CD4-positive, alpha-beta T cell treated with Interleukin-21 for 1 hour (primary cell): Measurements from ENCODE around the gene HSDL1.
A peak's percentile ranks its signal among the peaks of the same experiment; 100 is the strongest.
"Not testable (repeated sequence)": the region's sequence is repeated elsewhere in the genome, so short reads cannot be mapped to it uniquely, and the experiment has no call there.

Experiments used
- DNase-seq: peaks from one replicate; pipeline ENCODE4 v3.0.0-alpha.2; 2020

Gene HSDL1

DNA sequence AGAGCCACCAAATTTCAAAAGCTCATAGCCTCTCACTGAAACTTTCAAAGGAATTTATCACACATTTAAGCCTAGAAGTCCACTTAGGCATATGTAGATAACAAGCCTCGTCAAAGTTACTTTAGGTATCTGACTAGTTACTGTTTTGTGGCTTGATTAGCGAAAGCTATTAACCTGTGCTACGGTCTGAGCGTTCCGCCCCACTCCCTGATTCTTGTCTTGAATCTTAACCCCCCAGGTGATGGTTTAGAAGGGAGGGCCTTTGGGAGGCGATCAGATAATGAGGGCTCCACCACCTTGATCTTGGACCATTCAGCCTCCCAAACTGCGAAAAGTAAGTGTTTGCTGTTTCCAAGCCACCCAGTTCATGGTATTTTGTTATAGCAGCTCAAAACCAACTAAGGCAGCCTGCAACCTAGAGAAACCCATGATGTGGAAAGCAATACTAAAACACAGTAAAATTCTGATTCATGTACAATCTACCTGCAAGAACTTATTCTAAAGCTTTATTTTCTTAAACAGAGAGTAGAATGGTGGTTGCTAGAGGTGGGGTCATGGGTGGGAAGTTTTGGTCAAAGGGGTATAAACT lies 7.1 kb downstream of the HSDL1 start:
- DNase-seq: no peak

DNA sequence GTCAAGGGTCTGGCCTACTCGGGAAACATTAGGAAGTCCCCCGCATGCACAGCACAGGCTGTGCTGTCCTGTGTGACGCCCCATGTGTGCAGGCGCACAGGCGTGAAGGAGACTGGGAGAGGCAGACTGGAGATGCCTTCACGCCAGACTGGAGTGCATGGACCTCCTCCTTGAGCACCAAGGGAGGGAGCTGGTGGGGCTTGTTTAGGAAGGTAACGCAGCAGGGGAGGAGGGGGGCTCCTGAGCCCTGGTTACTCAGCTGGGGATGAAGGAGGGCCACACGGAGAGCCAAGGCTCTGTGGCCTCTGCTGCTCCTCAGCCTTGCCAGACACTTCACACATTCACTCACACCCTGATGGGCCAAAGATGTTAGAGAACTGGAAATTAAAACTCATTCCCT lies 7.7 kb downstream of the HSDL1 start:
- DNase-seq: no peak

DNA sequence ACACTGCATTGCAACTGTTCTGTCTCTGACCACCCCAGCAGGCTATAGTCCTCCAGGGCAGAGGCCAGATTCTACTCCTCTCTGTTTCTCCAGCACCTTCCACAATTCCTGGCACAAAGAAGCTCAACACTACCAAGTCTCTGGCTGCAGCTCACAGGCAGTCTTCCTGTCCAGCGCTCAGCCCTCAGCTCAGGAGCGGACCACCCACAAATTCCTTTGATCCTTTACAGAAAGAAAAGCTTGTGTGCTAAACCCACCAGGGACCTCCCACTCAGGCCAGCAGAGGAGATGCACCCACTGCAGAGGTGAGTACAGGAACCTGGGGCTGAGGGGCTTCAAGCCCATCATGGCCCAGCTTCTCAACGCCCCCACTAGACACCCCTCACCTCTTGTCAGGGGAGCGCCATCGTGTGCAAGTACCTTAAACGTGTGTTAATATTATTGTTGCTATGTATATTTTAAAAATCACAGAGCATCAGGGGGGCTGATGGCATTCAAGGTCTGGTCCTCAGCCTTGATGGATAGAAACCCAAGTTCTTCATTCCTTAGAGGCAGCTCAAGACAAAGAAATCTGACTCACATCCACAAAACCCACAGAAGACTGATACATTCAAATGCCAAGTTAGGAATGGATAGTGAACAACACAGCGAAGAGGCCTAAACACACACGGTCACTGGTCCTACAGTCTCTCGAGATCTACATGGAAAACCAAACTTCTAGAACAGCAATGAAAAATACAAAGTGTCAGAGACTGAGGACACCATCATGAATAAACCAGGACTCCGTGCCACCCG lies 8.4 kb downstream of the HSDL1 start:
- no peak for DNase-seq

DNA sequence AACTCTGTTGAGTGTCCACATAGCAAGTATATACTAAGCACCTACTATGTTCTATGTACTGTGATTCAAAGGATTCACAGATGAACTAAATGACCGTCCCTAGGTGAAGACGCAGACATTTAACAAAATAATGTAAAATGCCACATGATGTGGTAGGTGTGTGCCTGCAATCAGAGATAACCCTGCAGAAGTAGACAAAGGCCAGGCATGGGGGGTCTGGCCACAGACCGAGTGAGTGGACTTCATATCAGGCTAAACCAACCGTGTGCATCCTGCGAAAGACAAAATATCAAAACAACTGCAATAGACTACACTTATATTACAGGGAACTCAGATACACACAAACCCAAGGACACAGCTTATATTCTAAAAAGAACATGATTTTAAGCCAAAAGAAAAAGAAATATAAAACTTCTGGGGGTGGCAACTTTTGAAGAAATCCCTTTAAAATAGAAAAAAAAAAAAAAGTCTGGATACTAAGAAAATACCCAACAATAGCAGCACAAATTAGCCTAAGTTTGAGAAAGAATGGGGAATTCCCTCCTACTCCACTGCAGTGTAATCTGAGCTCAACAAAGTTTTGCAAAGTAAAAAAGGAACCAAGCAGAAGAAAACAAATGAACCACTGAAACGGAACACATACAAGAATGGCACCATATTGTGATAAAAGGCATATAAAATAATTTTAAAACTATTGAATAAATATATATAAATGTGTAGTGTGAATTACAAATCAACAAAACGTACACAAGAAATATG lies 12.3 kb downstream of the HSDL1 start:
- no peak for DNase-seq

DNA sequence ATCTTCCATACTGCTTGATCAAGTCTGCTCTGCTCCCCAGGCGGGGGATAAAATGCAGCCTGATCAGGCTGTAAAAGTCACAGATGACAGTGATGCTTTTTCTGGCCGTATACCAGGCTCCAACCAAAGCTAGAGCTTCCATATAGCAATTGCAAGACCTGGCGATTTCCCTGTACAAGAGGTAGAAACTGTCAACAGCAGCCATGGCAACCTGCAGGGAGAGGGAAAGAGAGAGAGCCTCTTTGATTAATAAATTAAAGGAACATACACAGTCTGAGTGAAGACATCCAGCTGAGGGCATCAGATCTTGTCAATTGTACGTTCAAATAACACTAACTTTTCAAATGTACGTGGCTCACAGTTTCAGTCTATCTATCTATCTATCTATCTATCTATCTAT lies 13.9 kb downstream of the HSDL1 start:
- no peak for DNase-seq

DNA sequence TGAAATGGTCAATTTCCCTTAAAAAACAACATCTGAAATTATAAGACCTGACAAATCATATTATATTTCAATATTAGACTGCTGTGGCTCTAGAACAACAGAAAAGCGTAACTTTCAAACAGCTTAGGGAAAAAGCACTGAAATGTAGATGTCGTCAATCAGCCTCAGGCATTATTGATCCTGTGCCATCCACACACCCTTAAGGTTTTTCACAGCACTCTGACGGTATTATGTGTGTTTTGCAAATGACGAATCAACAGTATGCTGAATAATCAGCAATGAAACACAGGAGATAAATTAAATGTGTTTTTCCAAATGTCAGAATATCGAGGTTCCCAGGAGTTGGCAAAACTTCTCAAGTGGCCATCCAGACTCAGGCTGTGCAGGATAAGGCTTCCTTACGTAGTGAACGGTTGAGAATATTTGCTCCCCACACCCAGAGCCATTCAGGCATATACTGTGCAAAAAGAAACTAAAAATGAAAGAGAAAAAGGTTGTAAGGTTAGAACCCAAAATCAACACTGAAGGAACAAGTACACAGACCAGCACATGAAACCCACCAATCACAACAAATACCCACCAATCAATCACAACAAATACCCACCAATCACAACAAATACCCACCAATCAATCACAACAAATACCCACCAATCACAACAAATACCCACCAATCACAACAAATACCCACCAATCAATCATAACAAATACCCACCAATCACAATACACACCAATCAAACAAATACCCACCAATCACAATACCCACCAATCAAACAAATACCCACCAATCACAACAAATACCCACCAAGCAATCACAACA lies 20.5 kb downstream of the HSDL1 start:
- DNase-seq: no peak

DNA sequence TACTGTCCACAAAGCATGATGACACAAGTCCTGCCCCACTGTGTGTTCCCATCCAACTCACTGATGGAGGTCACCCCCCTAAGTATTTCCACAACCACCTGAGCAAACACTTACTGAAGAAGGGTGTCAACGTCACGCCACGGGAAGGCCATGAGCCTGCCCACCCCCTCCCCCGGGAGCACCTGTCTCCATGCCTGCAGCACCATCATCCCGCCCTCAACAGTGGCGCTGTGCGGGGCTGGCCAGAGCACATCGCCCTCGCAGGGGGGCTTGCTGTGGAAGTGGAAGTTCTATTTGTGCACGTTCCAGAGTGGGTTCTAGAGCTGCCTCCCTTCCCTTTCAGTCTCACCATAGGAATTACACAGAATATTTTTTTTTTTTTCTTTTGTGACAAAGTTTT lies 24.0 kb downstream of the HSDL1 start:
- no peak for DNase-seq

DNA sequence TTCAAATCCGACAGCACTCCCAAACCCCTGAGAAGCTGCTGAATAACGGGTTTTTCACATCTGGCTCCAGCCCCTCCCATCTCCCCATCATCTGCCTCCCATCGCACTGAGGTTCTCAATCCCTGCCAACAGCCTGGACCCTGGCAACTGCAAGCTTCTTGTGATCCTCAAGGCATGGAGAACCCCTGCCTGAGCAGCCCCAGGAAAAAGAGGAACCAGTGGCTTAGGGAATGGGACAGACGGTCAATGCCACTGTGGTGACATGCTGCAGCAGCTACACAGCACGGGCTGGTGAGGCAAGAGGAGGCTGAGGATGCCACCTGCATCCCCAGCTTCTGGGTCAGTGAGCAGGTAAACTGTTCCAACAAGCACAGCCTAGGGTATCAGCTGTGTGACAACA lies 25.0 kb downstream of the HSDL1 start:
- no peak for DNase-seq

DNA sequence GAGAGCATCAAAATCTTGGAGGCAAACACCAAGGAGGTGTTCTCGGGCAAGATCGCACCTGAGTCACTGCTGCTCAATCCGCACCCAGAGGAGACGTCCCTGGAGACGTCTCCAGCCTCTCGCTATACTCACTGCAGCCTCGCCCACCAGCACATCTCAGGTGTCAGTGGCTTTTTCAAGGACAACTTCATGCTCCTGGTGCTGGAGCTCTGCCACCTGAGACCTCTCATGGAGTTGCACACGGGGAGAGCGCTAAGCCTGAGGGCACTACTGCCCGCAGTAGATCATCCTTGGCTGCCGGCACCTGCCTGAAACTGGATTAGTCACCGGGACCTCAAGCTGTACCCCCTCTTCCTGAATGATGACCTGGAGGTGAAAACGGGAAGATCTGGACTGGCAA lies 25.6 kb downstream of the HSDL1 start:
- no peak for DNase-seq

DNA sequence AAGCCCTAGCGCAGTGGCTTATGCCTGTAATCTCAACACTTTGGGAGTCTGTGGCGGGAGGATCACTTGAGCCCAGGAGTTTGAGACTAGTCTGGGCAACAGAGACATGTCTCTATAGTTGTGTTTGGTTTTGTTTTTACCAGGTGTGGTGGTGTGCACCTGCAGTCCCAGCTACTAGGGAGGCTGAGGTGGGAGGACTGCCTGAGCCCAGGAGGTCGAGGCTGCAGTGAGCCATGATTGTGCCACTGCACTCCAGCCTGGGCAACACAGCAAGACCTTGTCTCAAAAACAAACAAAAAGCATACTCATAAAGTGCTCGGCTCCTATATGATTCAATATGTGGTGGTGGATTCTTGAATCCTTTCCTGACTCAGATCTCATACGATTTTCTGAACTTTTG lies 26.7 kb downstream of the HSDL1 start:
- not testable (repeated sequence) for DNase-seq

DNA sequence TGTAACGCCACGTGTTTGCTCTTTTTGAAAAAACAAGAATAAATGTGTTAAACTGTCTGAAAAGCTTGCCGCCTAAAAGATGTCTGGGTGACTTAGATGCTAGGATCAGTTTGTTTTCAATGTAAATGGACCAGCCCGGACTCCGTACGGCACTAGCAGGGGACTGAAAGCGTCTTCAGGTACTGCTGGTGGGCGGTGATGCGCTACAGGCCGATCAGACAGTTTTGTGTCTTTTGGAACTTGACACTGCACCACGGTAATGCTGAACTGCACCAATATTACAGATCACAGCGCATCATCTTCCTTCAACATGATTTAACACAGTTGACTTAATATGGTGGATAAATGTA lies 27.5 kb downstream of the HSDL1 start:
- DNase-seq: no peak

DNA sequence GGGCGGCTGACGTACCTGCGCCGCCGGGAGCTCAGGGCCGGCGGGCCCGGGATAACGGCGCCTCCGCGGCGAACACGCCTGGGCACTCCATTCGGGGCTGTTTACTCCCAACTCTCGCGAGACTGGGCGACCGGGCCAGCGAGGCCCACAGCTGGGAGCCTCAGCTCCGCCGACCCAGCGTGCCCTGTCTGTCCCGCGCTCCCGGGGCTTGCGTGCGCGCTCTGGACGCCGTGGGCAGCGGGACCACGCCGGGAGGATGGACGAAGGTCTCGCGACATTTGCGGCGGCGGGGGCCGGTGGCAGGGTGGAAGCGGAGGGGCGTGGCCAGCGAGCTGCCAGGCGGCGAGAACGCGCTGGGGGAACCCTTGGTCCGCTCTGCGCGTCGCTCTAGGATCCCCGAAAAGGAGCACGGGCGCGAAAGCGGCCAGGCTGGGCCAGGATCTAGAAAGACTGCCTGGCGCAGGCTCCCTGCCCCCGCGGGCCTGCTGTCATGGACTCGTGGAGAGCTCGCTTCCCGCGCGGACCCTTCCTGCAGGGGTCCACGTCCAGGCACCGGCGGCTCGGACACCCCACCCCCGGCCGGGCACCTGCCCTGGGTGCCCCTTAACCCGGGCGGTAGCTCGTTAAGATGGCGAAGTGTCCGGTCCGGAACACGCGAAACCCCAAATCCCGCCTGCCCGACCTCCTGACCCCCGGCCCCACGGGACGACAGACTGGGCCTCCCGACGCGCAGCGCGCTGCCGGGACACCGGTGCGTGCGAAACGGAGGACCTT lies 28.1 kb downstream of the HSDL1 start, which contains the start of gene MBTPS1:
Gene MBTPS1 (minus strand): TSS at position 223 of the 774 bp plus-strand sequence. CDS start 15,159 bp downstream, outside the sequence.
- DNase-seq: peak; percentile 98

DNA sequence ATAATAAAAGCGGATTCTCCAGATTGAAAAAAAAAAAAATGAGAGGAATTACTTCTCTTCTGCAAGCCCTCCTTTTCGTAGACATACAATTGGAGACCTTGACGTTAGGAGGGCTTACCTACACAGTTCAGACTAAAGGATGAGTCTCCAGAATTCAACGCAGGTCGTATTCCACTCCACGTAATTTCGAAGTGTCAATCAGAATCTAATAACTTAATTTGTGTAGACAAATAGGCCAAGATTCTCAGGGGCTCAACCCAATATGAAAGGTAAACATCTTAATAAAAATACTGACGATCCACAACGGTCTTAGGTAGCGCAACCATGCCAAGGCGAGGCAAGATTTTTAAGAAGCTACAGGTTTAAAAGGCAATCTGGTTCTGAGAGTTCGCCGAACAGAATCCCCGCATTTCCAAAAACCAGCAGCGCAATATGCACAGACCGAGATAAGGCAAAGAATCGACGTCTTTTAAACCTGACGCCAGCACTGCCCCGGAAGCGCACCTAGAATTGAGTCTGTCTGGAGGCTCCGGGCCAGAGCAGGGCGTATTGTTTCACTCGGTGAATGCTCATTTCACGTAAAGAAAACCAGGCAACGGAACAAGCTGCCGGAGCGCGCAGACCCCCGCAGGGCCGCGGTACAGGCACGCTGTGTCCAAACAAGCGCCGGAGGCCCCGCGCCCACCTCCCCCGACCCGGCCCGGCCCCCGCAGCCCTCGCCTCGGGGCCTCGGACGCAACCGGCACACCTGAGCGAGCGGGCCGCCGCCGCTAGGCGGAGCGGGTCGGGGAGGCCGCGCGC lies 28.9 kb downstream of the HSDL1 start:
- DNase-seq: peak; percentile 63

DNA sequence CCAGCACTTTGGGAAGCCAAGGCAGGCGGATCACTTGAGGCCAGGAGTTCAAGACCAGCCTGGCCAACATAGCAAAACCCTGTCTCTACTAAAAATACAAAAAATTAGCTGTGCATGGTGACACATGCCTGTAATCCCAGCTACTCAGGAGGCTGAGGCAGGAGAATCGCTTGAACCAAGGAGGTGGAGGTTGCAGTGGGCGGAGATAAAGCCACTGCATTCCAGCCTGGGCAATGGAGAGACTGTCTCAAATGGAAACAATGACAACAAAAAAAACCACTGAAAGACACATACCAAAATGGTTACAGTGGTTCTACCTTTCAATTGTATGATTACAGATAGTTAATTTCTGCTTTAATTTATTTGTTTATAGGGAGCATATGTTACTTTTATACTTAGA lies 33.0 kb downstream of the HSDL1 start:
- DNase-seq: not testable (repeated sequence)

DNA sequence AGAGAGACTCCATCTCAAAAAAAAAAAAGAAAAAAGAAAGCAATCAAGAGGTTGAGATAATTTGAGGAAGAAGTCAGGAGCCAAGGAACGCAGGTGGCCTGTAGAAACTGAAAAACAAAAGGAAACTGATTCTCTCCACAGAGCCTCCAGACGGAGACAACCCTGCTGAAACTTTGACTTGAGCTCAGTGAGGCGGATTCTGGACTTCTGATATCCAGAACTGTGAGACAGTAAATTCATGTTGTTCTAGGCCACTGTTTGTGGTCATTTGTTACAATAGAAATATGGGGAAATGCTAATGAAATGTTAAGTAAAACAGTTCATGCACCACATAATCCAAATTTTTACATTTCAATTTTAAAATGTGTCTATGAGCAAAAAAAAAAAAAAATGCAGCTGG lies 33.5 kb downstream of the HSDL1 start:
- no peak for DNase-seq

DNA sequence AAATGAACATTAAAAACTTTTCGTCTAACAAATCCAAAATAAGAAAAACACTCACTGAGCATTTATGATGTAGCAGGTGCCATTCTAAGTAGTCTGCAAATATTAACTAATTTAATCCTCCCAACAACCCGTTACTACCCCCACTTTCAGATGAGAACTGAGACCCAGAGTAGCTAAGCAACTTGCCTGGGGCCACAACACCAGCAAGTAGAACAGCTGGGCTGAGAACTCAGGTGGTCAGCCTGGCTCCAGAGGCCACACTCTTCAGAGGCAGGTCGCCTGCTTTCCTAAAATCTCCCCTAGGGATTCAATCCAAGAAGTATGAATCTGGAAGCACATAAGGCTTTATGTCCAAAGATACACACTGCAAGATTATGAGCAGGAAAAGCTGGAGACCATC lies 34.5 kb downstream of the HSDL1 start:
- DNase-seq: no peak

DNA sequence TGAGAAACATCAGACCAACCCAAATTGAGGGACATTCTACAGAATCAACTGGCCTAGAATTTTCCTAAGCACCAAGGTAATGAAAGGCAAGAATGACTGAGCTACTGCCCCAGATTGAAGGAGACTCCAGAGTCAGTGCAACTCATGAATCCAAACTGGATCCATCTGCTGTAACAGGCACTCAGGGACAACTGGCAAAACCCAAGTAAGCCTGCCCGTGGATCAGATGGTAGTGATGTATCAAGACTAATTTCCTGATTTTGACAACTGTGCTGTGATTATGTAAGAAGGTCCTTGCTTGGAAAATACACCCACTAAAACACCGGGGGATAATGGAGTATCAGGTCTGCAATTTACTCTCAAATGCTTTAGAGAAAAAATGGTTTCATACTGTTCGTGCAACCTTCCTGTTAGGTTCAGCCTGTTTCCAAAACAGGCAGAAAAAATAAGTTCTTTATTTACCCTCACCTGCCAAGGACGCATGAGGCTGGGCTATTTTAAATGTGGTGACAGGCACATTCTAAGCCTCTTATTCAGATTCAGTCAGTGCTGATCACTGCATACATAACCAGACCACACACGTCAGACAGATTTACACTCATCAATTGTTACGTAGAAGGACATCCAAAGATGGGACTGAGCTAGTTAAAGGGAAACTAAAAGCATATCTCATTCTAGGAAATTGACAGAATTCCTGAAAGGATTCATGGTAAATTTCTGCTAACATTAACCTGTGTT lies 35.2 kb downstream of the HSDL1 start:
- no peak for DNase-seq

DNA sequence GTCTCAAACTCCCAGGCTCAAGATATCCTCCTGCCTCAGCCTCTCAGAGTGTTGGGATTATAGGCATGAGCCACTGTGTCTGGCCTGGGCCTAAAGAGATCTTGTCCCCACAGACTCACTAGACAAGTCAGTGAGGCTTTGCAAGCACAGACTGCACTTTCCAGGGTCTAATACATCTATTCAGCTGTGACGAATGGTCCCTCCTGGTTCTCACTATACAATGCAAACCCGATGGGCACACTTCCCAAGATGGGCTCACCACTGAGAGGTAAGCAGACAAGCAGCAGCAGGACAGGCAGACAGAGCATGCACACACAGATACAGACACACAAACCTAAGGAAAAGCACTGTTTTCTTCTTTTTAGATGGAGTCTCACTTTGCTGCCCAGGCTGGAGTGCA lies 37.1 kb downstream of the HSDL1 start:
- DNase-seq: no peak

DNA sequence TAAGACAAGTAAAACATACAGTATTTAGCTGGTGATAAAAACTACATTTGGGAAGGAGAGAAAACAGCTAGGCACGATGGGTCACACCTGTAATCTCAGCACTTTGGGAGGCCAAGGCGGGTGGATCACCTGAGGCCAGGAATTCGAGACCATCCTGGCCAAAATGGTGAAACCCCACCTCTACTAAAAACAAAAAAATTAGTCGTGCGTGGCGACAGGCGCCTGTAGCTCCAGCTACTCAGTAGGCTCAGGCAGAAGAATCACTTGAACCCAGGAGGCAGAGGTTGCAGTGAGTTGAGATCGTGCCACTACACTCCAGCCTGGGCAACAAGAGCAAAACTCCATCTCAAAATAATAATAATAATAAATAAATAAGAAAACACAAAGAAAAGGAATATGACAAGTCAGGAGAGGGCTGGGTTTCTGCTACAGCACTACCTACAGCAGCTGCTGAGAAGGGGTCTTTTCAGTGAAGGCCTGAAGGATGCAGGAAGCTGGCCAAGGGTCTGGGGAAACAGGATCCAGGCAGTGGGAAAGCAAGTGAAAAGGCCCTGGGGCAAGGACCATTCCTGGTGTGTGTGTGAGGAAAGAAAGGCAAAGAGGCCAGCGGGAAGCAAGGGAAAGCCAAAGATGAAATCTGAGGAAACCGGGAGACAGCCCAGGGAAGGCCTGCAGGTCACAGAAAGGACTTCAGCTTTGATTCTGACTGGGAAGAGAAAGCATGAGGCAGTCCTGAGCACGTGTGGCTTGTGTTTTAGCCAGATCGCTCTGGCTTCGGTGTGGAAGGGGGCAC lies 38.8 kb downstream of the HSDL1 start:
- DNase-seq: no peak

DNA sequence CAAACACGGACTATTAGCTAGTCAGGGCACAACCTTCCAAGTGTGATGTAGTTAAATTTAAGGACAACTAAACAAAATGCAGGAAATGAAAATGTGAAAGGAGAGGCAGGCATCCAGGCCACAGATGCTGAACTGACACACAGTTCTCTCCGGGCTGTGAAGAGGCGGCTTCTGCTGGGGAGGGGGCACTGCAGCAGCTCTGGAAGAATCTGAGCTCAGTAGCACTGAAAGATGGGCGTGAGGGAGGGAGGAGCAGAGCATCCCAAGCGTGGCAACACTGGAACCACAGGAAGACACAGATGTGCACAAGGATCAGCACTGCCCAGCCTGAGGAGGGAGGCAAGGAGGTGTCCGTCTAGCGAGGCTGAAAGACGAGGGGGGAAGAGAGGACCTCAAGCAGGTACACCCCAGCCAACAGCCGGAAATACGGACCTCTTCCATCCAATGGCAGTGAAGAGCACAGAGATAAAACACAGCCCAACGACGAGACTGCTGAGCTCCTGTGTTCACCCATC lies 39.6 kb downstream of the HSDL1 start:
- DNase-seq: no peak
